GM12878 (cell line): ENCODE measurements around the gene H2BK1. TPM values are rescaled to one million over a fixed set of nuclear protein-coding genes. Genes with fewer than 3 reads are reported as not detected.

Source experiments
- ATAC-seq: fragments of 200-7000 bp; cut with Tn5 transposase; 3 replicates; pipeline ENCODE4 v1.9.1; 2020; ENCODE audit warnings: mild to moderate bottlenecking, moderate library complexity
- BruUV-seq: library from RNA; stranded (reverse); fragments of 400-500 nt; replicated peaks from 2 replicates; lab custom pipeline; 2021; lab: Mats Ljungman, UMichigan
- CTCF ChIA-PET: fragments of 300-600 bp; sonication (Branson Sonifier 250); formaldehyde crosslinking; extraction: SDS; loops from one replicate; lab custom pipeline; 2021; ENCODE audit warnings: inconsistent platforms; lab: Yijun Ruan, JAX
- POLR2A ChIA-PET: fragments of 350-600 bp; formaldehyde crosslinking; extraction: SDS; loops from one replicate; lab custom pipeline; 2021; ENCODE audit warnings: inconsistent platforms; lab: Charles Lee
- RAD21 ChIA-PET: fragments of 300-600 bp; sonication (Branson Sonifier 250); formaldehyde crosslinking; loops from one replicate; lab custom pipeline; 2023; ENCODE audit warnings: antibody characterized with exemption; ENCODE audit not compliant: unreplicated experiment; lab: Charles Lee
- SMC1A ChIA-PET: fragments of 300-600 bp; sonication (Branson Sonifier 250); formaldehyde crosslinking; loops from one replicate; lab custom pipeline; 2023; ENCODE audit not compliant: unreplicated experiment, uncharacterized antibody; lab: Charles Lee
- DNase-seq: peaks from one replicate; pipeline ENCODE4 v3.0.0-alpha.2; 2011; ENCODE audit warnings: low read depth, low spot score
- FAIRE-seq: peaks from 3 replicates; lab custom pipeline; 2011; peaks lifted over from hg19 to GRCh38; lab: Jason Lieb, UNC
- H2AFZ ChIP-seq: 2 replicates; pipeline ENCODE4 v1.6.0; 2011; ENCODE audit warnings: low read depth, low read length, control low read depth; ENCODE audit not compliant: control insufficient read depth
- H3K27ac ChIP-seq: 2 replicates; pipeline ENCODE4 v1.5.1; 2011; ENCODE audit warnings: control low read depth; ENCODE audit not compliant: control insufficient read depth, insufficient read depth
- H3K27me3 ChIP-seq, 2 experiments: replicated peaks in 1 of 2; 2 replicates each; pipeline versions ENCODE4 v1.6.0 to v1.6.1; 2011; ENCODE audit warnings: low read length in 1 of 2; ENCODE audit not compliant: control insufficient read depth in 2 of 2, insufficient read depth in 2 of 2
- H3K36me3 ChIP-seq, 2 experiments: 2 replicates each; pipeline ENCODE4 v1.5.1; 2011; ENCODE audit warnings: low read length in 1 of 2; ENCODE audit not compliant: control insufficient read depth in 2 of 2, insufficient read depth in 2 of 2
- H3K4me1 ChIP-seq: 2 replicates; pipeline ENCODE4 v1.6.1; 2011; ENCODE audit warnings: mild to moderate bottlenecking, low read length, moderate library complexity, mixed read lengths; ENCODE audit not compliant: control insufficient read depth, insufficient read depth
- H3K4me2 ChIP-seq: 2 replicates; pipeline ENCODE4 v1.6.0; 2011; ENCODE audit warnings: control low read depth; ENCODE audit not compliant: control insufficient read depth, insufficient read depth
- H3K4me3 ChIP-seq: fragments of 200-600 bp; sonication (generic); 2 replicates; pipeline ENCODE4 v1.5.1; 2016
- H3K79me2 ChIP-seq: 2 replicates; pipeline ENCODE4 v1.6.0; 2011; ENCODE audit warnings: low read length; ENCODE audit not compliant: control insufficient read depth, insufficient read depth
- H3K9ac ChIP-seq: 2 replicates; pipeline ENCODE4 v1.8.0; 2011; ENCODE audit warnings: low read length, control low read depth, mixed read lengths; ENCODE audit not compliant: control insufficient read depth, insufficient read depth
- H3K9me3 ChIP-seq: replicated peaks from 3 replicates; pipeline ENCODE4 v1.5.1; 2011; ENCODE audit warnings: mild to moderate bottlenecking, low read length; ENCODE audit not compliant: control insufficient read depth, insufficient read depth
- H4K20me1 ChIP-seq: 2 replicates; pipeline ENCODE4 v1.6.0; 2011; ENCODE audit not compliant: control insufficient read depth, insufficient read depth
- CREB1 ChIP-seq: IDR thresholded peaks from 2 replicates; pipeline ENCODE4 v1.6.1; 2012; ENCODE audit warnings: low read depth, mild to moderate bottlenecking, inconsistent platforms
- CREM ChIP-seq: IDR thresholded peaks from 2 replicates; pipeline ENCODE4 v1.6.1; 2014; ENCODE audit warnings: antibody characterized with exemption, low read depth
- IKZF2 ChIP-seq, 2 experiments: fragments of 450-650 bp; IDR thresholded peaks; 2 replicates each; pipeline ENCODE4 v1.6.1; 2017; ENCODE audit warnings: mild to moderate bottlenecking in 2 of 2, moderate library complexity in 2 of 2
- MYB ChIP-seq: fragments of 150-350 bp; IDR thresholded peaks from 2 replicates; pipeline ENCODE4 v1.6.1; 2014; ENCODE audit warnings: mild to moderate bottlenecking, low read depth, low read length, borderline replicate concordance
- MYC ChIP-seq: IDR thresholded peaks from 2 replicates; pipeline ENCODE4 v1.6.1; 2011; ENCODE audit warnings: mild to moderate bottlenecking, low read length, moderate library complexity, inconsistent platforms; ENCODE audit not compliant: insufficient read depth, insufficient replicate concordance, insufficient read length, severe bottlenecking
- NBN ChIP-seq: fragments of 450-650 bp; IDR thresholded peaks from 2 replicates; pipeline ENCODE4 v1.6.1; 2016
- NR2F1 ChIP-seq: fragments of 450-650 bp; conservative IDR thresholded peaks from 2 replicates; pipeline ENCODE4 v1.6.1; 2017; ENCODE audit warnings: mild to moderate bottlenecking
- POLR2AphosphoS2 ChIP-seq: IDR thresholded peaks from 2 replicates; pipeline ENCODE4 v1.6.1; 2011; ENCODE audit warnings: low read depth, mild to moderate bottlenecking, low read length, improper control_type of control experiment, moderate library complexity
- PRDM15 ChIP-seq: fragments of 450-650 bp; formaldehyde crosslinking; IDR thresholded peaks from 2 replicates; pipeline ENCODE4 v1.4.0; 2020; ENCODE audit warnings: mild to moderate bottlenecking, moderate library complexity
- RELA ChIP-seq: fragments of 450-650 bp; IDR thresholded peaks from 2 replicates; pipeline ENCODE4 v1.8.0; 2014; ENCODE audit warnings: borderline replicate concordance; ENCODE audit not compliant: partially characterized antibody
- WGBS: methylation state at CpG from one replicate; pipeline ENCODE4 v1.1.6; 2016; ENCODE audit warnings: low lambda C conversion rate; ENCODE audit not compliant: insufficient replicate concordance, insufficient coverage; ENCODE audit errors: missing lambda C conversion rate; 5-methylcytosine and 5-hydroxymethylcytosine counted together
- in situ Hi-C: fragments of 300-500 bp; cut with MboI; formaldehyde crosslinking; loops from 9 replicates; pipeline ENCODE4 v1.14.3; 2018; ENCODE audit warnings: mixed read lengths
- intact Hi-C: fragments of 100-400 bp; cut with micrococcal nuclease; formaldehyde crosslinking; loops from one replicate; pipeline ENCODE4 v1.14.2; 2022; ENCODE audit not compliant: unreplicated experiment
- polyA plus RNA-seq, 11 experiments: library from polyadenylated mRNA; depleted of rRNA in 4 of 11; unstranded in 6 of 11; stranded (reverse) in 5 of 11; fragments of >200 nt; fragmentation: Nextera tagmentation in 4 of 11; fragmentation: Illumina TruSeq in 1 of 11; extraction: Ambion mirVana in 4 of 11; extraction: Trizol in 1 of 11; gene quantifications; 1 replicate in 1 of 11; 2 replicates in 10 of 11; pipeline versions ENCODE4 v1.2.1 to v1.2.3, GENCODE V29; 2011 to 2016; ENCODE audit warnings: inconsistent platforms in 2 of 11, missing spikeins in 2 of 11, low read depth in 1 of 11
- total RNA-seq, 4 experiments: library from RNA; depleted of rRNA in 3 of 4; stranded (reverse); fragments of >200 nt in 3 of 4; fragmentation: Illumina TruSeq in 1 of 4; extraction: Trizol in 1 of 4; gene quantifications; 2 replicates each; pipeline versions ENCODE4 v1.2.1 to v1.2.3, GENCODE V29; 2013 to 2021
- TF ChIP-seq, protein P1 (sequence below): fragments of 450-650 bp; formaldehyde crosslinking; IDR thresholded peaks from 2 replicates; pipeline ENCODE4 v1.5.0; 2022; ENCODE audit warnings: mild to moderate bottlenecking, missing genetic modification characterization
- TF ChIP-seq, protein P2 (sequence below): fragments of 450-650 bp; formaldehyde crosslinking; IDR thresholded peaks from 2 replicates; pipeline ENCODE4 v1.4.0; 2022; ENCODE audit warnings: mild to moderate bottlenecking, moderate library complexity

H2BK1 gene
- total and polyA plus RNA-seq, 10 of the 15 experiments (the other 5 are each of a cell fraction or from before 2014, with no cell fraction given) = 0.54 TPM; not detected in 9

DNA sequence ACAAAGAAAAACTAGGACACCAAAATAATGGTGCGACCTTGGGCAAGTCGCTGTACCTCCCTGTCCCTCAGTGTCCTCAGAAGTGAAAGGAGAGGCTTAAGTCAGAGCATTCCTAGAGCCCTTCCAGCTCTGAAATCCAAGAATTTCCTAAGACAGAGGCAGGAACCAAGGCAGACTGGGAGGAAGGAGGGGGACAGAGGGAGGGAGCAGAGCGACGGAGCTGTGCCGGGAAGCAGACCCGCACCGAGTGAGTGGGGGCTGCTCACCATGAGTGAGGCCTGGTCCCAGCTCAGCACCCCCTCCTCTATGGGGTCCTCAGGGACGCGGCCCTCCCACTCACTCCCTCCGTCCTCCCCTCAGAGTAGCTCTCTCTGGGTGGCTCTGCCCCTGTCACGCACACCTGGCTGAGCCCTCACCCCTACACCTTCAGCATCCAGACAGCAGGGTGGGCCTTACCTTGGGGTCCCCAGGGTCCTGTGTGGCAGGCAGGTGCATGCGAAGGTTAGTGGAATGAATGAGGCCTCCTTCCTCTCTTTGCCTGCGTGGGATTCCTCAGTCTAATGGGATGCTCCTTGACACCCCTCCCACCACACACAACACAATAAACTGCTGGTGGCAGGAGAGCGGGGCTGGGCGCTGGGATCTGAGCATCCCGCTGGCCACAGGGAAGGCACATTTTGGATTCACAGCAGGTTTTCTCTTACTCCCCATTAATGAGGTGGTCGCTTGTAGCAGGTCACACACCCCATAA, 42.8 kb upstream of the H2BK1 start:
- intact Hi-C loops = no loop called here
- no peak overlapping the region for H3K4me3 ChIP-seq
- H2AFZ ChIP-seq = no peak overlapping the region
- no peak for ATAC-seq
- H3K79me2 ChIP-seq = no peaks in the 10 kb centered on the region
- POLR2A ChIA-PET = no interaction called here
- SMC1A ChIA-PET = no interaction called here
- no peak overlapping the region for H3K4me2 ChIP-seq
- in situ Hi-C loops = no loop called here
- RAD21 ChIA-PET = no interaction called here
- CTCF ChIA-PET = no interaction called here
- H3K27me3 ChIP-seq = peaks cover 19 to 20% of the 10 kb centered on the region in 2 experiments
- FAIRE-seq = no peak
- H3K9ac ChIP-seq = no peak overlapping the region
- no peaks in the 10 kb centered on the region for H4K20me1 ChIP-seq
- no peaks in the 10 kb centered on the region for H3K36me3 ChIP-seq
- H3K27ac ChIP-seq = no peak overlapping the region
- DNase-seq = no peak
- no peaks in the 10 kb centered on the region for H3K4me1 ChIP-seq
- 63% methylated on average over 16 of the region's 17 CpGs for WGBS
- H3K9me3 ChIP-seq = no peaks in the 10 kb centered on the region
- no TSS peak for BruUV-seq
- no peak for TF ChIP-seq MYB
- TF ChIP-seq NR2F1 = no peak
- no peak for TF ChIP-seq POLR2AphosphoS2
- TF ChIP-seq CREM = no peak
- no peak for TF ChIP-seq NBN
- no peak for TF ChIP-seq MYC
- TF ChIP-seq, protein P1, sequence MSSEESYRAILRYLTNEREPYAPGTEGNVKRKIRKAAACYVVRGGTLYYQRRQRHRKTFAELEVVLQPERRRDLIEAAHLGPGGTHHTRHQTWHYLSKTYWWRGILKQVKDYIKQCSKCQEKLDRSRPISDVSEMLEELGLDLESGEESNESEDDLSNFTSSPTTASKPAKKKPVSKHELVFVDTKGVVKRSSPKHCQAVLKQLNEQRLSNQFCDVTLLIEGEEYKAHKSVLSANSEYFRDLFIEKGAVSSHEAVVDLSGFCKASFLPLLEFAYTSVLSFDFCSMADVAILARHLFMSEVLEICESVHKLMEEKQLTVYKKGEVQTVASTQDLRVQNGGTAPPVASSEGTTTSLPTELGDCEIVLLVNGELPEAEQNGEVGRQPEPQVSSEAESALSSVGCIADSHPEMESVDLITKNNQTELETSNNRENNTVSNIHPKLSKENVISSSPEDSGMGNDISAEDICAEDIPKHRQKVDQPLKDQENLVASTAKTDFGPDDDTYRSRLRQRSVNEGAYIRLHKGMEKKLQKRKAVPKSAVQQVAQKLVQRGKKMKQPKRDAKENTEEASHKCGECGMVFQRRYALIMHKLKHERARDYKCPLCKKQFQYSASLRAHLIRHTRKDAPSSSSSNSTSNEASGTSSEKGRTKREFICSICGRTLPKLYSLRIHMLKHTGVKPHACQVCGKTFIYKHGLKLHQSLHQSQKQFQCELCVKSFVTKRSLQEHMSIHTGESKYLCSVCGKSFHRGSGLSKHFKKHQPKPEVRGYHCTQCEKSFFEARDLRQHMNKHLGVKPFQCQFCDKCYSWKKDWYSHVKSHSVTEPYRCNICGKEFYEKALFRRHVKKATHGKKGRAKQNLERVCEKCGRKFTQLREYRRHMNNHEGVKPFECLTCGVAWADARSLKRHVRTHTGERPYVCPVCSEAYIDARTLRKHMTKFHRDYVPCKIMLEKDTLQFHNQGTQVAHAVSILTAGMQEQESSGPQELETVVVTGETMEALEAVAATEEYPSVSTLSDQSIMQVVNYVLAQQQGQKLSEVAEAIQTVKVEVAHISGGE (CRISPR knock-in tag) = no peak
- TF ChIP-seq IKZF2 (IDR thresholded peaks at IDR 0.05) = no peak
- TF ChIP-seq PRDM15 = no peak
- TF ChIP-seq, protein P2, sequence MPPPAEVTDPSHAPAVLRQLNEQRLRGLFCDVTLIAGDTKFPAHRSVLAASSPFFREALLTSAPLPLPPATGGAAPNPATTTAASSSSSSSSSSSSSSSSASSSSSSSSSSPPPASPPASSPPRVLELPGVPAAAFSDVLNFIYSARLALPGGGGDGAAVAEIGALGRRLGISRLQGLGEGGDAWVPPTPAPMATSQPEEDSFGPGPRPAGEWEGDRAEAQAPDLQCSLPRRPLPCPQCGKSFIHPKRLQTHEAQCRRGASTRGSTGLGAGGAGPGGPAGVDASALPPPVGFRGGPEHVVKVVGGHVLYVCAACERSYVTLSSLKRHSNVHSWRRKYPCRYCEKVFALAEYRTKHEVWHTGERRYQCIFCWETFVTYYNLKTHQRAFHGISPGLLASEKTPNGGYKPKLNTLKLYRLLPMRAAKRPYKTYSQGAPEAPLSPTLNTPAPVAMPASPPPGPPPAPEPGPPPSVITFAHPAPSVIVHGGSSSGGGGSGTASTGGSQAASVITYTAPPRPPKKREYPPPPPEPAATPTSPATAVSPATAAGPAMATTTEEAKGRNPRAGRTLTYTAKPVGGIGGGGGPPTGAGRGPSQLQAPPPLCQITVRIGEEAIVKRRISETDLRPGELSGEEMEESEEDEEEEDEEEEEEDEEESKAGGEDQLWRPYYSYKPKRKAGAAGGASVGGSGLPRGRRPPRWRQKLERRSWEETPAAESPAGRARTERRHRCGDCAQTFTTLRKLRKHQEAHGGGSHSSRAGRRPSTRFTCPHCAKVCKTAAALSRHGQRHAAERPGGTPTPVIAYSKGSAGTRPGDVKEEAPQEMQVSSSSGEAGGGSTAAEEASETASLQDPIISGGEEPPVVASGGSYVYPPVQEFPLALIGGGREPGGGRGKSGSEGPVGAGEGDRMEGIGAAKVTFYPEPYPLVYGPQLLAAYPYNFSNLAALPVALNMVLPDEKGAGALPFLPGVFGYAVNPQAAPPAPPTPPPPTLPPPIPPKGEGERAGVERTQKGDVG (CRISPR knock-in tag) = no peak
- TF ChIP-seq RELA = no peak
- no peak for TF ChIP-seq CREB1
